NT2/D1 (cell line): ENCODE measurements around the gene GSE1.

Experiments used
- DNase-seq: peaks from one replicate; pipeline ENCODE4 v3.0.0-alpha.2; 2011; ENCODE audit warnings: low read depth, low spot score
- H3K27me3 ChIP-seq: 2 replicates; pipeline ENCODE4 v1.6.0; 2011; ENCODE audit warnings: mild to moderate bottlenecking; ENCODE audit not compliant: insufficient read length, insufficient read depth
- H3K36me3 ChIP-seq: 2 replicates; pipeline ENCODE4 v1.6.1; 2011; ENCODE audit warnings: mild to moderate bottlenecking, low read length, mixed read lengths; ENCODE audit not compliant: insufficient read depth, insufficient read length
- H3K4me1 ChIP-seq: 2 replicates; pipeline ENCODE4 v1.5.1; 2011; ENCODE audit not compliant: insufficient read depth, insufficient read length
- H3K4me3 ChIP-seq: 2 replicates; pipeline ENCODE4 v1.5.1; 2011; ENCODE audit warnings: low read depth; ENCODE audit not compliant: insufficient read length
- H3K9ac ChIP-seq: 2 replicates; pipeline ENCODE4 v1.6.0; 2011; ENCODE audit warnings: low read depth; ENCODE audit not compliant: insufficient read length
- H3K9me3 ChIP-seq: 2 replicates; pipeline ENCODE4 v1.5.1; 2011; ENCODE audit warnings: mild to moderate bottlenecking, low read length; ENCODE audit not compliant: insufficient read depth
- SUZ12 ChIP-seq: IDR thresholded peaks from 2 replicates; pipeline ENCODE4 v1.6.1; 2011; ENCODE audit not compliant: insufficient read length, insufficient read depth; ENCODE audit errors: extremely low read depth
- YY1 ChIP-seq: IDR thresholded peaks from 2 replicates; pipeline ENCODE4 v1.6.1; 2011; ENCODE audit not compliant: insufficient read length, insufficient read depth
- ZNF274 ChIP-seq: IDR thresholded peaks from 2 replicates; pipeline ENCODE4 v1.6.1; 2011; ENCODE audit warnings: mild to moderate bottlenecking, low read depth, low read length

The GSE1 gene

GRCh38 chr16:85604145-85604705 lies 8.9 kb upstream of the GSE1 start:
- Histone ChIP-seq H3K9ac (no peak overlapping the region), H3K9me3 (no peaks in the 10 kb centered on the region), H3K27me3 (peaks cover 16% of the 10 kb centered on the region), H3K36me3 (no peaks in the 10 kb centered on the region), H3K4me1 (peaks cover 69% of the 10 kb centered on the region), H3K4me3 (no peak overlapping the region)
- no peak for DNase-seq
- no peak for TF ChIP-seq SUZ12
- no peak for TF ChIP-seq YY1
- TF ChIP-seq ZNF274, result no peak

- no peaks in the 10 kb centered on the region for H3K9me3 ChIP-seq
- peaks cover 70% of the 10 kb centered on the region for H3K4me1 ChIP-seq
- no peak overlapping the region for H3K4me3 ChIP-seq
- H3K36me3 ChIP-seq, result no peaks in the 10 kb centered on the region
- DNase-seq, result no peak
- peak overlapping the region; percentile 54 for H3K9ac ChIP-seq
- H3K27me3 ChIP-seq, result peaks cover 26% of the 10 kb centered on the region
- no peak for TF ChIP-seq YY1
- TF ChIP-seq ZNF274, result no peak
- no peak for TF ChIP-seq SUZ12
Observed at GRCh38 chr16:85605051-85605911, 7.8 kb upstream of the GSE1 start.

DNA sequence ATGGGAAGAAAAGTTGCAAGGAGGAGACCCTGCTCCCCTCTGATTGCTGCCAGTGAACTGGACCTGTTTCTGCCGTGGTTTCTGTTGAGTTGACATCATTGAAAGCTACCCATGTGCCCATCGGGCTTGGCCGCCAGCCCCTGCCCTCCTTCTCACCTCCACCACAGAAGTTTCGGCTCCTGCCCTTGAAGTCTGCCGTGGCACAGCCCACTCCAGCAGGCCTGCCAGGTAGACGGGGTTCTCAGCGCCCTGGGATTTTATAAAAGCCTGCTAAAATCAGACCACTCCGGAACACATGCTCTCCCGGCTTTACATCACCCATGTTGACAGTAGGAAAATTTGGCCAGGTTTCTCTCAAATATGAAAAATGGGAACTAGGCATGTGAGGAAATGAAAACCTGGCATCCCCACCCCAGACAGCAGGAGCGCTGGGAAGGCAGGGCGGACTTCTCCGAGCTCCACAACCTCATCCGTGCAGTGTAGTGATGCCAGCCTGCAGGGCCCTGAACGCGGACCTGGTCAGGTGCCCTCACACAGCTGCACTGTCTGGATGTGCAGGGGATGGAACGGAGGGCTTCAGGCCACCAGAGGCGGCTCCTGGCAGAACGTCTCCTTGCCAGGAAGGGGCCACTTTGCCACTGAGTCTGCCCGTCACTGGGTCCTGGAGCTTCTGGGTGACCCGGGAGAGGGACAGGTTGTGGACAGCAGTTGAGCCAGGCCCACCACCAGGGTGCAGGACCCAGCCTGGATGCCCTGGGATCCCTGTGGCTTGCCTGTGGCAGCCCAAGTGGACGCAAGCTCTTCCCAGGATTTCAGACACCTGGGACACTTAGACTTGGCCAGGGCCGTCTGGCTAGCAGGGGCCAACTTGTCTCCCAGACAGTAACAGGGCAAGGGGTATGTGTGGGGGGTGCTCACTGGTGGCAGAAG lies 6.9 kb upstream of the GSE1 start:
- no peak for DNase-seq
- peak overlapping the region; percentile 68 for H3K9ac ChIP-seq
- peaks cover 63% of the 10 kb centered on the region for H3K4me1 ChIP-seq
- TF ChIP-seq SUZ12 (no peak), YY1 (no peak), ZNF274 (no peak)
- no peaks in the 10 kb centered on the region for H3K9me3 ChIP-seq
- H3K4me3 ChIP-seq, result no peak overlapping the region
- no peaks in the 10 kb centered on the region for H3K36me3 ChIP-seq
- H3K27me3 ChIP-seq, result peaks cover 26% of the 10 kb centered on the region

DNA sequence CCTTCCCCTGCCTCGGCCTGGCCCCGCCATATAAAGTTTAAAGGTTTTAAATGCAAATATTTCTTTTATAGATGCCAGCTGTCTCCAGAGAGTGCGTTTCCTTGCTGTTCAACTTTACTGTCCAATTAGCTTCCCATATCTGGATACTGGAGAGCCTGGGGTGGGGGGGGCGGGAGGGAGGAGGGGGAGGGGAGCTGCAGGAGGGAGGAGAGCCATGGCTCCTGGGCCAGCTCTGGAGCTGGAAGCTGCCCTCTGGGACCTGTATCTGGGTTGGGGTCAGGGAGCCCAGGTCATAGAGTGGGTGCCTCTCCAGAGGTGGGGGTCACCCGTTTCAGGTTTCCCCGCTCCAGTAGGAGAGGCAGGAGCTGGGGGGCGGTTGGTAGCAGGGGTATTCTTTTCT lies 6.2 kb upstream of the GSE1 start:
- Histone ChIP-seq H3K9me3 (no peaks in the 10 kb centered on the region), H3K27me3 (peaks cover 26% of the 10 kb centered on the region), H3K9ac (peak overlapping the region; percentile 68), H3K36me3 (no peaks in the 10 kb centered on the region), H3K4me1 (peaks cover 57% of the 10 kb centered on the region), H3K4me3 (peak overlapping the region; percentile 10)
- TF ChIP-seq ZNF274, result no peak
- no peak for TF ChIP-seq YY1
- TF ChIP-seq SUZ12, result no peak
- DNase-seq, result no peak

DNA sequence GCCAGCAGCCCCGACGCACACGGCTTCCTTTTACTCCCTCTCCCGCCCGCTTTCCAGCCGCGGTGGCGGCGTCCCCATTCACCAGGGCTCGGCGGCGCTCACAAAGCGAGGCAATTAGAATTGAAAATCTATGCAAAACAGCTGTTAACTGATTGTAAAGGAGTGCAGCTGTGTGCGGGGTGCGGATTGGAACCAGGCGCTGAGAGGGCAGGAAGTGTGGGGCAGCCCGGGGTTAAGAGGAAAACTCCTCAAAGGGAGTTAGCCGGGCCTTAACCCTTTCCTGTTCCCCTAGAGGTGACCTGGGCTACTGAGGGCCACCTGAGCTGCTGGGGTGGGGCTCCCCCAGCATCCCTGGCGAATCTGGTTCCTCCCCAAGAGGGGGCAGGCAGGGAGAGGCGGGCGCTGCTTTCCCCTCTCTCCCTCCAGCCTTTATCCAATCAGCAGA lies 5.8 kb upstream of the GSE1 start:
- TF ChIP-seq ZNF274 (no peak), SUZ12 (no peak), YY1 (no peak)
- H3K4me1 ChIP-seq, result peaks cover 57% of the 10 kb centered on the region
- H3K27me3 ChIP-seq, result peaks cover 26% of the 10 kb centered on the region
- H3K36me3 ChIP-seq, result no peaks in the 10 kb centered on the region
- DNase-seq, result peak; percentile 86
- H3K9me3 ChIP-seq, result no peaks in the 10 kb centered on the region
- no peak overlapping the region for H3K4me3 ChIP-seq
- H3K9ac ChIP-seq, result peak overlapping the region; percentile 68

GRCh38 chr16:85607796-85608514 lies 5.2 kb upstream of the GSE1 start:
- H3K4me3 ChIP-seq, result no peak overlapping the region
- DNase-seq, result no peak
- no peaks in the 10 kb centered on the region for H3K9me3 ChIP-seq
- no peak for TF ChIP-seq ZNF274
- TF ChIP-seq YY1, result no peak
- TF ChIP-seq SUZ12, result no peak
- H3K36me3 ChIP-seq, result no peaks in the 10 kb centered on the region
- peak overlapping the region; percentile 66 for H3K9ac ChIP-seq
- H3K4me1 ChIP-seq, result peaks cover 52% of the 10 kb centered on the region
- H3K27me3 ChIP-seq, result peaks cover 26% of the 10 kb centered on the region
